ENCODE data around the gene LRFN2.

LRFN2 gene

DNA sequence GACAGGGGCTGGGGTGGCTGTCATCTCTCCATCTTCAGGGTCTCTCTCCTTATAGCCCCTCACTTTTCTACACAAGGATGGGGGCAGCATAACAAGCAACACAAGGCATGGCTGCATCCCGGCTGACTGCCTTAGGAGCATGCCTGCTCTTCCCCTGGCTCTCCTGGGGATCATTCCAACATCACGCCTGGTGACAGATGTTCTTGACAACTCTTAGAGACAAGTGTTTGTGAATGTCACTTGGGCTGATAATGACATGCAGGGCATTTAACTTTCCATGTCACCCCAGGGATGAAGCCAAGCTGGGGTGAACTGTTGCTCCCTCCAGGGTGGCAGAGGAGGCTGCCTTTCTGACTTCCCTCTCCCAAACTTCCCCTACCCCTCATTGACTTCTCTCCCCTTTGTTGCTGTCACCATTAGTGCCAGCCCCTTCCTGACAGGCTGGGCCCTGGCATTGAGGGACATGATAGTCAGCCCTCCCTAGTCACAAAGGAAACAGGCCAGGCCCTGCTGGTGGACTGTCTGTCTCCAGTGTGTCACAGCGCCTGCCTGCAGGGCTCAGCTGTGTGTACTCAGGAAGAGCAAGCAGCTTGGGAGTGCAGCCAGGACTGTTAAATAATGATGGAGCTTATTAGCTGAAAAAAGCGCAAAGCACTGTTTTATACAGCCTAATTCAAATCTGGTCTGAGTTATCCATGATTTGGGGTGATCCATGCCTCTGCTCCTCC, 161.8 kb downstream of the LRFN2 start:
- DNase-seq: no peak

DNA sequence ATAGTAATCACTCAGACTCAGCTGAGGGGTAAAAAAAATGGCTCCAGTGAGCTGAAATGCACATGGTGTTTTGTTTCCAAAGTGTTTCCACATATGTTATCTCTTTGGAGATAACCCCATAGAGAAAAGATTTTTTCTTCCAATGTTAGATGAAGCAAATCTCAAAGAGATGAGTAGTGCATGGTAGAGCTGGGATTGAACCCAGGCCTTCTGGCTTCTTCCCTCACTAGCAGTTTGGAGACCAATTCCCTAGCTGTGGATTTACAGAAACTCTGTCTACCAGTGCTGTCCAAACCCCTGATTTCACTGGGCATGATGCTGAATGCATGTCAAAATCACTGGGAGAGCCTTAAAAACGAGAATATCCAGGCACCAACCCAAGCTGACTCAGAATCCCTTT, 165.1 kb downstream of the LRFN2 start:
- DNase-seq: no peak

DNA sequence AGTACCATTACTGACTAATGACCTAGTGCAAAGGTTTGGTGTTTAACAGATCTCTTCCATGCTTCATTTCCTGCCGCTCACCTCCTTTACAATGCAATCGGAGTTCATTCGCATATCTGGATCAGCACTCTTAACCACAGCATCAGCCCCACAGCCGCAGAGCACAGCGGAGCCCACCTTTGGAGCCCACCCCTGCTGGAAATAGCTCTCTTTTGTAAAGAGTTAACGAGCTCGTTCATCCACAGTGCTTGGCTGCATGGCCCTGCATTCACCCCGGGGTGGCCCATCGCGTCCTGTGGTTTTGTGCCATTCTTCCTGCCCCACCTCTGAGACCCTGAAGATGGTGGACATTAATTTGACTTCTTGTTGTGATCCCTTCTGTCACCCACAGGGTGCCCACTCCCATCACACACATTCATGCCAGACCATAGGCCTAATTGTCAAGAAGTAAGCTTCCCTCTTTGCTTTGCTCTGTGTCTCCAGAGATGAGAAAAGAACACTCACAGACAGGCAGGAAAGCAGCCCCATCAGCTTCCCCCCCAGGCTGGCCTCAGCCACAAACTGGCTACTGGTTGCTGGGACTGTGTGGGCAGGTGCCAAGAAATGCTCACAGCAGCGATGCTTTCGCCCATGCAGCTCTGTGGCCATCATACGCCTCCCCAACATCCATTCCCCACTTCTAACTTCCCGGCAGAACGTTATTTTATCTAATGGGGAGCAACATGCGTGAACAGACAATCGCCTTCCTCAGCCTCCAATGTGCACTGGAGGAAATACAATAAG, 167.0 kb downstream of the LRFN2 start:
- no peak for DNase-seq

DNA sequence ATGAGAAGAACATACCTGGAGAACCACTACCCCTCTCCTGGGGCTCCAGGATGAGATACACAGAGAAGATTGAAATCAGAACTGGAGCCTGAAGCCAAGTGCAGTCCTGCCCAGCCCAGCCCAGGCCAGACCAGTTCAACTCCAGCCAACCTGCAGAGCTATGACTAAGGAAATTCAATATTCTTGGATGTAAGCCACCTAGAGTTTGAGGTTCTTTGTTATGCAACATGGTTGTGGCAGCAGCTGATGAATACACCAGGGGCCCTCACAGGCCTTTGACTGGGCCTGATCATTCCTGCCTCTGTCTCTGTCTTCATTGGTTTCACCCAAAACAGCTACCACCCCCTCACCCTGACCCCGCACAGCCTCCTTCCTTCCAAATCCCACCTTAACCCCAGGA, 167.8 kb downstream of the LRFN2 start:
- no peak for DNase-seq

DNA sequence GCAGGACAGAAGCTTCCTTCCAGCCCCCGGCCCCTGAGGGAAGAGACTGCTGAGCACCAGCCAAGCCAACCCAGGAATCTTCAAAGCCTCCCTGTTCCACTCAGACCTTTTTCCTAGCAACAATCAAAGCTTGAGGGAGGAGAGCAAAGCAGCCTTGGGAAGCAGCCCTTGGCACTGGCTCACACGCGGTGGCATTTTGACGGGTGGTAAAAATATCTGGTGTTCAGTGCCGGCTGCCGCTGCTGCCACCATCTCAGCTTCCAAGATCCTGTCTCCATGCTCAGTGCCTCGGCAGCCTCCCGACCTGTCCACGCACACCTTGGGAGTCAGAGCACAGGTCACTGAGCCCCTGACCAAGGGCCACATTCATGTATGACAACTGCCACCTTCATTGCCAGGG, 170.1 kb downstream of the LRFN2 start:
- DNase-seq: no peak

DNA sequence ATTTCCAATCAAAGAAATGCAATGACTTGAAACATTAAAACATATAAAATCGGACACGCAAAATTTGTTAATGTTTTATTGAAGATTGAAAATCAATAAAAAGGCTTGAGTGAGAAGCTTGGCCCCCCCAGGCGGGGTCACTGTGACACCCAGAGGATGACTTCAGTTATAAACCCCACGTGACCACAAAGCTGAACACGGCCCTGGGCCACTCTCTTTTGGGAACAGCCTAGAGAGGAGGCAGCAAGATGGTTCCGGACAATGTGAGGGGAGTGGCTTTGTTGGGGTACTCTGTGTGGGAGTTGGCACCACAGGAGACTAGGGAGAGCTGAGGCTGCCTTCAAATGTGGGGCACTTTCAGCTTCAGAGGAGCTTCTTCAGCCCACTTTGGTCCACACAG, 172.5 kb downstream of the LRFN2 start:
- no peak for DNase-seq

DNA sequence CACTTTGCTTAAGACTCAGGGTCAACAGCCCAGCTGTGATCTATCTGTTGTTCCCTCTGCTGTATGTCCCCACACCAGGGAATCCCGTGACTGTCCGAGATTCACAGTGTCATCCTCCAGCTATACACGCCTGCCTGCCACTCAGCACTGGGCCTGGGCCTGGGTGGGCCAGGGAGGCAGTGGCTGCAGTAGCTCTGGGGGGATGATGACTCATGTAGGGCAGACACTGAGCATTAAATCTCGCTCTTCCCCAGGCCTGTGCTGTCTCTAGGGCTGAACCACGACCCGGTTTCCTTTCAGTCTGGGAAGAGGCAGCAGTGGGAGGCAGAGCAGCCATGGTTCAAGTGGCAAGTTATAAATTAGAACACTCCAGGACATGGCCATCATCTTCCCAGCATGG, 173.9 kb downstream of the LRFN2 start:
- no peak for DNase-seq

DNA sequence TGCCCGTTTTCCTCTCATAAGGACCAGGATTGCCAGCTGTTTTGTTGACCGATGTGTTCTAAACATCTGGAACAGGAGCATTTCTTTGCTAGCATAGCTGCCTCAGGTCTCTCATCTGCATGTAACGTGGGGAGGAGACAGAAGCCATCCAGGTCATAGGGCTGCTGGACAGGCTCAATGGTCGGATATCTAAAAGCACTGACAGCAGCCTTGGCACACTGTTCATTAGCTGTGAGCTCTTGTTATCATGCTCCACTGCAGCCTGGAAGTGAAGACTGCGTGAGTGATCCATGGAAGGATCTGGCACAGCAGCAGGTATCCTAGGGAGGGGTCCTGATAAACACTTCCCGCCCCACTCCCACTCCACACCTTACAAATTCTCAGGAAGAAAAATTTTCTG, 175.3 kb downstream of the LRFN2 start:
- DNase-seq: no peak

DNA sequence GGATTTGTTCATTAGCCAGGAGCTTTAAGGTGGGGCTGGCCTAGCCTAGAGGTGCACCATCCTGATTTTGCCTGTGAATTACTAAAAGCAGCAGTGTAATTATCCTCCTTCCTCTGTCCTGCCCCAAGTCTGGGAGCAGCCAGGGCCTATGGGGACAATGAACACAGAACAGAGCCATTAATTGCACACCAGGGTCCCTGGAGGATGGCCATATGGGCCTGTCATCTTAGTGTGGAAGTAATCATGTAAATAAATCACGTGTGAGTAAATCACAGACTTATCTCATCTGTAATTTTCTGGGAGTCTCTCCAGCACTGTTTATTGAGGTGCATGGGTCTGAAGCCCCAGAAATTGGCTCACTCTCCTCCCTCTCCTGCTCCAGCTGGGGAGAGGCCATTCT, 176.3 kb downstream of the LRFN2 start:
- no peak for DNase-seq

DNA sequence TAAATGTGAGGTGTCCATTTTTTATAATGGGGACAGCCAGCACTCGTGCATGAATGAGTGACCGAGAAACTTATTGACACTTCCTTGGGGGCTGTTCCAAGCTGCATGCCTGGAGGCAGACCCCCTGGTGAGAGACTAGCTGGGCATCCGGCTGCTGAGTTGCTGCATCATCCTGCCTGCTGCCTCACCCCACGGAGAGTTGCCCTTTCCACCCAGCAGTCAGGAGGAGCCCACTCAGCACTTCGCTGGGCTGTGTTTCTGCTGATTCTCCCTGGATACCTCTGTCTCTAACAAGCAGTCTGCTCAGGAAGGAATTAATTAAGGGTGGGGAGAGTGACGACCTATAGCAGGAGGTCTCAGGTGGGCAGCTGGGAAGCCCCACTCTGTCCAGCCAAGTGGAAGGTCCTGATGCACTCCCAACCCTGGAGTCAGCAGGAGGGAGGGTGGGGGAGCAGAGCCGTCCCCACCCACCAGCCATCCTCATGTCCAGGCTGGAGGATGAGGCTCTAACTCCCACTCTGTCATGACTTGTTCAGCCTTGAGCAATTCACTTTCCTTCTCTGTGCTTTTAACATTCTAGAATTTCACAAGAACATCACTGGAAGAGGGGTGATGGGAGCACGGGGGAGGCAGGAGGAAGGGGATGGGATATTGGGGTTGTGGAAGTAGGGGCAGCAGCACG, 177.3 kb downstream of the LRFN2 start:
- no peak for DNase-seq

DNA sequence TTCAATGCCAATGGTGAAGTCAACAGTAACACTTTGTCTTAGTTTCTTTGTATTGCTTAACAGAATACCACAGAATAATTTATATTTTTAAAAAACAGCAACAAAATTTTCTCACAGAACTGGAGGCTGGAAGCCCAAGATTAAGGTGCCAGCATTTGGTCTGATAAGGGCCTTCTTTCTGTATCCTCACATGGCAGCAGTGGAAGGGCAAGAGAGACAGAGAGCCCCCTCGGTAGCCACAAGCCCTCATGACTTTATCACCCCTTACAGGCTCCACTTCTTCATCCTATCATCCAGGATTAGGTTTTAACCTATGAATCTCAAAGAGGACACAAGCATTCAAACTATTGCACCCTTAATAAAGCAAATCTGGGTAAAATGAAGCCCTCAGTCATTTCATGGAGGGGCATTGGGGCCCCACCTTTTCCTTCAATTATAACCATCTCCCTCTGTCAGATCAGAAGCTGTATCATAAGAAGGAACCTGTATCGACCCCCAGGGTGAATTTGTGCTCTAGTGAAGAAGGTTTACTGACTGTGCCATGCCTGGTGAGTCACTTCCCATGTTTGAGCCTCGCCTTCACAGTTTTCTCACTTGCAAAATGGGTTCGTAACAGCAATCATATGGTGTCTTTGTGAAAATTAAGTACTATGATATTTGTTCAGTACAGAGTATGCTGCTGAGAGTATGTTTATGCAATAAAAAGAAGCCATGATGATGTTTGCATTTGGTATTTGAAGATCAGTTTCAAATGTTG, 178.2 kb downstream of the LRFN2 start:
- DNase-seq: no peak

DNA sequence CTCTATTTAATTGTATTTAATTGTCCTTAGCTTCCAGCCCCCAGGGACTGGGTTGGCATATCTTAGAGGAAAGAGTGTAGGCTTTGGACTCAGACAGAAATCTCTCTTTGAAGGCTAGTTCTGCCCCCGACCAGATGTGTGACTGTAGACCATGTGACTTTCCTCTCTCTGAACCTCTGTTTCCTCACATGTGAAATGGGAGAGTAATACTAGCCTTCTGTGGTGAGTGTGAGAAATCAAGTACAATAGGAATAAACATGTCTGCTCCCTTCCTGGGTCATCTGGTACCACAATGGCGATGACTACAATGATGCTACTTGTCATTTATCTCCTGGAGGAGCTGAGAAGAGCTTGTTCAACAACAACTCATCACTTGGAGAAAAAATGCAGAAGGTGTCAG, 179.9 kb downstream of the LRFN2 start:
- no peak for DNase-seq

DNA sequence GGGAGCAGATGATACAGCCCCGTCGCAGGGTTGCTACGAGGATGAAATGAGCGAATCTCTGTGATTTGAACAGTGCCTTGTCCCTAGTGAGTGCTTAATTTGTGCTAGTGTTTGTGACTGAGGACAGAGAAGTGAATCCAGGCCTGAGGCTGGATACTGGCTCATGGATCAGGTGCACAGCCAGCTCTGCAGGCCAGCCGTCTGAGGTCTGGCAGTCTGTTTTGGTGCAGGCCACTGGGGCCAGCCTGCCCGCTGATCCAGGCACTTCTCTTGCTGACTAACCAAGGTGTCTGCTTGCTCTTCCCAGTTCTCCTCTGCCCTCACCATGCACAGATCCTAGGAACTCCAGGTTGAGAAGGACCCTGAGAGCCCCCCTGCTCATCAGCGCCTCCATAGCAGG, 181.0 kb downstream of the LRFN2 start:
- no peak for DNase-seq

DNA sequence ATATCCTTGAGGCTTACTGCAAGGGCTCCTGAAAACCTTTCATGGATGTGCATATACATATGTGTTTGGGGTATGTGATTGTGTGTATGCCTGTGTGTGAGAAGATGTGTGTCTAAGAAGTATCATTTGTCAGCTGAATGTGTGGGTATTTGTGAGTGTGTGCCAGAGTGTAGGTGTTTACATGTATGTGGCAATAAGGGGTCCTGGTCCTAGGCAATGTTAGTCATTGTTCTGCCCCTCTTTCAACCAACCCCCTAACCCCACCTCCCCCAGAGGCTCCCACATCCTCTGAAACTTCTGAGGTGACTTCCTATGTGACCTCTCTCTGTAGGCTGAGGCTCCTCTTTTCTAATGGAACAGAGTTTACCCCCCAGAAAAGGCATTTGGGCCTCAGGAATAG, 186.4 kb downstream of the LRFN2 start:
- DNase-seq: no peak

DNA sequence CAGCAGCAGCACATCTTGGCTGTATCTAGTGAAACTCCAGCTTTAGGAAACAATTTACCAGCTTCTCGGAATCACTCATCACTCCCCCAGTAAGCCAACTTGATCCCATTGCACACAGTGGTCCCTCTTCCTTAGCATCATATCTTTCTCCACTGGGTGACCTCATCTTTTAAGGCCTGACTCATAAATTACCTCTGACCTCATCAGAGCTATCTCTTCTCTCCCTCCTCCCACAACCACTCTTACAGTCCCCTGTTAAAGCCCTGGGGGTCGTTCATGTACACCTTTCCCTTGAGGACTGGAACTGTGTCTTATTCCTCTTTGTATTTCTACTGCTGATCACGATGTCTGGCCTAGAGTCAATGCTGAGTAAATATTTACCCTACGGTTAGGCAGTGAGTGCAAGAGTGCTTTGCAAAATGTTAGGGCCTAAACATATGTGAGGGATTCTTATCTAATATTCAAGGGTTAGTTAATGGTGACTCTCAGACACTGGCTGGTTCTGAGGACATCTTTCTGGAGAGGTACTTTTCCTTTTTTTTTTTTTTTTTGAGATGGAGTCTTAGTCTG, 187.2 kb downstream of the LRFN2 start:
- no peak for DNase-seq

DNA sequence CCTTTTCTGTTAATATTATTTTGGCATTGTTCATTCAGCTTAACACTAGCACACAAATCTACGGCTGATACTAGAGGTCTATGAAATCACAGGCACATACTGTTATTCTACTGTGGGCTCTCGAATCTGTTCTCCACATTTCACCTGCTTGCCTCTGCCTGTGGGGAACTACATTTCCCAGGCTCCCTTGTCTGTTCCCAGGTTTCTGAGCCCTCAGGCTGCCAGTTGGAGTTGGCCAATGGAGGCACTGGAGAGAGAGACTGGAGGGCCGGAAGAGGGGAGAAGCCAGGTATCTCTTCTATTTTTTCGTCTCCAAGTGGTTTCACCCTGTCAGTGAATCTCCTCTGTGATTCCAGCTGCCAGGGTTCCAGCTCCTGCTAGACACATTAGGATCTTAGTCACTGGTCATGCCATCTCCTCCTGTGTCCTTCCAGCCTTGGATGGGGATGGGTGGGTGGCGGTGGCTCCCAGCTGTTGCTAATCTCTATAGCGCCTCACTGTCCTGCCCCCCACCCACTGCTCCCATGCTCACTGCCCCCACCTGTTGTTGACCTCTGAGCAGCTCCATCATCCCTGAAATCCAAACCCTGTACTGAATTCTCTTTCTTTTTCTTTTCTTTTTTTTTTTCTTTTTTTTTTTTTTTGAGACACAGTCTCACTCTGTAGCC, 188.2 kb downstream of the LRFN2 start:
- DNase-seq: no peak

DNA sequence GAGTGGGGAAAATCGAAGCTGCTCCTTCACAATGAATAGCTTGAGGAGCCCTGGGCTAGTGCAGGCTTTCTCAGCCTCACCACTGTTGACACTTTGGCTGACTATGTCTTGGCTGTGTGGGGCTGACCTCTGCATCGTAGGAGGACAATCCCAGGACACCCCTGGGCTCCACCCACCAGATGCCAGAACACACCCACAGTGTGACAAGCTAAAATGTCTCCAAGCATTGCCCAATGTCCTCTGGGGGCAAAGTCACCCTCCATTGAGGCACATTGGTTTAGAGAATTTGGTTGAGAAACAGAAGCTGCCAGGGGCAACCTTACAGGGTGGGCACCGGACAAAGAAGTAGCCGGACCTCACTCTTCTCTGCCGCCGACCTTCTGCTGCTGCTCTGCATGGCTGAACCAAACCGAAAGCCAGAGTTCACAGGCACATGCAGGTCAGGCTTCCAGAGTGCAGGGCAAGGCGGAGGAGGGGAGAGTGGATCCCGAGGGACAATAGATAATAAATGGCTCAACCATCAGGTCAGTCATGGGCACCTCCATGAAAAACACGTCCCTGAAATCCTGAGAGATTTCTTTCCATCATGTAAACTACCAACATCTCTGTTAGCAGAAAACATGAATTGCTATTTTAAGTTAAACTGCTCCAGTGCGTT, 189.0 kb downstream of the LRFN2 start:
- no peak for DNase-seq

DNA sequence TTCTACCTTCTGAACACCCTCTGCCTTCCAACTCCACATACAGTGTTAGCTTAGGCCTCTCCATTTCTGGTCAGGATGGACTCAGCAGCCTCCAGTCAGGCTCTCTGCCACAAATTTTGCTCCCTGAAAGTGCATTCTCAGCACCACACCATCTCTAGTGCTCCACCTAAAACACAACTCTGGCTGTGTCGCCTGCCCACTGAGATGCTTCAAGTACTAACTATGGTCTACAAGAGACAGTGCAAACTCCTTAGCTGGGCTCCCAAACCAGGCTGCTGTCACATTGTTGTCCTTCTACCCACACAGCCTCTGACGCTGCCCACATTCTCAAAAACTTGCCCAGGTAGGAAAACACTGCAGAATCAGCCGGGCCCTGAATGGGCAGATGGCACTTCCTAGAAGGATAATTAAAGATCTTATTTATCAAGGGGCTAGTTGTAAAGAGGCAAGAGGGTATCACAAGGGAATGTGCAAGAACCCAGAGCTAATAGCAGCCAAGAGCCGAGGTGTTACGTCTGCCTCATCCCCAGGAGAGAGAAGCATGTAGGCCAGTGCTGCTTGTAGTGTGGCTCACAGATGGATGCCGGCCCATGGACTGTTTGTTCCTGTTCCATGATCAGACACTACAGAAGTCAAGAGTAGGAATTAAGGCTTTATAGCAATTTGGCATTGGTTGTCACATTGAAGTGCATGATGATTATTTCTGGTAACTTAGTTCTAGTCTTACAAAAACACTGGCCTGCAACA, 189.7 kb downstream of the LRFN2 start:
- DNase-seq: no peak

DNA sequence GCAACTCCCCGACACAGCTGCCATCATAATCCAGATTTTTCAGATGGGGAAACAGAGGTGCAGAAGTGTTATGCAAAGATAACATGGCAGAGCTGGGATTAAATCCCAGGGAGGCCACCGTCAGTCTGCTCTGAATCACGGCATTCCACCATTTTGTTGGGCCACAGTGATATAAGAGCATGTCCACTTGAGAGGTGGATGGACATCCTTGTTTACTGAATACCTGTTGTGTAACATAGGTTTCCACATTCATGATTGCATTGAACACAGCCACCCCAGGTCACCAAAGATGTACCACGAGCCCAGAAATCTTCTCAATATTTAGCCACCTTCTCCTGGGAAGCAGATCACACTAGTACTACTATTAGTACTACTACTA, 191.5 kb downstream of the LRFN2 start:
- DNase-seq: no peak

DNA sequence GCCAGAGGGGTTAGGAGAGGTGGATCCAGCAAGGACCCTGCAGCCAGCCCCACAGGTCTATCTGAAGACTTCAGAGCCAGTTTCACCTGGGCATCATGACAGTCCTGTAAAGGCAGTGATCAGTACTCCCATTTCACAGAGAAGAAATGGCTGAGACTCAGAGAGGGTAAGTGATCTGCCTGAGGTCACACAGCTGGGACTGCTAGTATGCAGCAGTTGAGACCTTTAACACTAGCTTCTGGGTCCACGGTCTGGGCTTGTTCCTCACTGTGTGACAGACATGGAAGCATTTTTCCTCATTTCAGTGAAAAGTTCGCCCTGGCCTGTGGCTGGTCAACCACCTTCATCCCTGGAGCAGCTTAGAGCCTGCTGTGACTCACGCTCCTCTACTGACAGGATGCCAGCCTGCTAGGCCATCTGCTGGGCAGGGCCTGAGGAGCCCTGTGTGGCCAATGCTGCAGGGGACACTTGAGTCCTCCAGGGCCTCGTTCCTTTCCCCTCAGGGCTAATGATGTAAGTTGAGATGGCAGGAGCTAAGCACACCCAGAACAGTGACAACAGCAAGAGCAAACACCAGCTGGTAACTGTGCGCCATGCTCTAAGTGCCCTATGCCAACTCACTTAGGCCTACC, 192.0 kb downstream of the LRFN2 start:
- DNase-seq: no peak

DNA sequence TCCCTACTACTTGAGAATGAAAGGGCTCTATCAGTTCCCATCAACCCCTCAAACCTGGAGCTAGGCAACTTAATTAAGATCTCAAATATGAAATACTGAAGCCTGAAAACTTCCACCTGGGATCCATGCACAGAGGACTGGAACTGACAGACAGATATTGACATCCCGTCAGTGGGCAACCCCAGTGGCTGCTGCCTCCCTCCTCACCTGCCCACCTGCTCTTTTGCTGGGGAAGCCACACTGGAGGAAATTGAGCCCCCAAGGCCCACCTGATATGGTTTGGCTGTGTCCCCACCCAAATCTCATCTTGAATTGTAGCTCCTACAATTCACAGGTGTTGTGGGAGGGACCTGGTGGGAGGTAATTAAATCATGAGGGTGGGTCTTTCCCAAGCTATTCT, 192.8 kb downstream of the LRFN2 start:
- DNase-seq: no peak

All from stimulated activated CD4-positive, alpha-beta T cell treated with anti-CD3 and anti-CD28 coated beads, Interleukin-1b, Interleukin-23, amount 100 ng/mL, for 48 hours (primary cell).